H1 (cell line): ENCODE data around the gene PTPRH. TPM values are rescaled to one million over a fixed set of nuclear protein-coding genes. Genes with fewer than 3 reads are reported as not detected.
A peak's percentile ranks its signal among the peaks of the same experiment; 100 is the strongest.

Source experiments
- CTCF ChIA-PET: fragments of 300-600 bp; sonication (Branson Sonifier 250); formaldehyde crosslinking; loops from one replicate; lab custom pipeline; 2021; ENCODE audit not compliant: partially characterized antibody; lab: Charles Lee
- POLR2A ChIA-PET: fragments of 300-600 bp; sonication (Branson Sonifier 250); formaldehyde crosslinking; loops from one replicate; lab custom pipeline; 2021; ENCODE audit warnings: inconsistent platforms; ENCODE audit not compliant: partially characterized antibody; lab: Charles Lee
- DNase-seq, 2 experiments: peaks; one replicate each; pipeline versions ENCODE4 v3.0.0 to v3.0.0-alpha.2; 2010 to 2022; ENCODE audit warnings: low spot score in 2 of 2, low read depth in 1 of 2, mixed read lengths in 1 of 2
- FAIRE-seq: peaks from 2 replicates; lab custom pipeline; 2011; peaks lifted over from hg19 to GRCh38; lab: Jason Lieb, UNC
- H2AFZ ChIP-seq: 2 replicates; pipeline ENCODE4 v1.8.1; 2012; ENCODE audit warnings: low read length, inconsistent platforms
- H2AK5ac ChIP-seq: 2 replicates; pipeline ENCODE4 v1.6.1; 2013; ENCODE audit warnings: low read depth, low read length
- H2BK120ac ChIP-seq: replicated peaks from 2 replicates; pipeline ENCODE3; 2013; ENCODE audit warnings: low read depth, low read length, inconsistent platforms
- H2BK12ac ChIP-seq: 2 replicates; pipeline ENCODE4 v1.6.1; 2013; ENCODE audit warnings: low read depth, low read length
- H2BK15ac ChIP-seq: 2 replicates; pipeline ENCODE4 v1.6.1; 2013; ENCODE audit warnings: low read length
- H2BK20ac ChIP-seq: 2 replicates; pipeline ENCODE4 v1.6.1; 2013; ENCODE audit warnings: low read length
- H2BK5ac ChIP-seq: 2 replicates; pipeline ENCODE4 v1.6.1; 2013; ENCODE audit warnings: low read depth, low read length
- H3K14ac ChIP-seq: 2 replicates; pipeline ENCODE4 v1.6.1; 2013; ENCODE audit warnings: inconsistent platforms; ENCODE audit not compliant: insufficient read length
- H3K18ac ChIP-seq: 2 replicates; pipeline ENCODE4 v1.6.1; 2013; ENCODE audit warnings: low read length; ENCODE audit errors: extremely low read depth
- H3K23ac ChIP-seq: 2 replicates; pipeline ENCODE4 v1.6.1; 2013; ENCODE audit warnings: inconsistent platforms; ENCODE audit not compliant: insufficient read length
- H3K23me2 ChIP-seq: 2 replicates; pipeline ENCODE4 v1.6.1; 2013; ENCODE audit warnings: low read depth, low read length
- H3K27ac ChIP-seq: 2 replicates; pipeline ENCODE4 v1.6.1; 2011; ENCODE audit warnings: low read depth, low read length, inconsistent platforms
- H3K27me3 ChIP-seq, 4 experiments: replicated peaks in 1 of 4; 1 replicate in 1 of 4; 2 replicates in 3 of 4; pipeline versions ENCODE4 v1.6.1 to v1.8.1; 2011 to 2013; ENCODE audit warnings: low read length in 3 of 4, mild to moderate bottlenecking in 3 of 4, inconsistent platforms in 2 of 4, mixed read lengths in 2 of 4, moderate library complexity in 1 of 4; ENCODE audit not compliant: control insufficient read depth in 3 of 4, insufficient read depth in 3 of 4; ENCODE audit errors: extremely low read depth in 1 of 4
- H3K36me3 ChIP-seq, 4 experiments: 2 replicates each; pipeline versions ENCODE4 v1.6.1 to v1.8.1; 2011 to 2013; ENCODE audit warnings: mild to moderate bottlenecking in 4 of 4, low read length in 3 of 4, moderate library complexity in 2 of 4, control low read depth in 1 of 4, inconsistent platforms in 1 of 4; ENCODE audit not compliant: insufficient read depth in 4 of 4, control insufficient read depth in 2 of 4
- H3K4ac ChIP-seq: replicated peaks from 2 replicates; pipeline ENCODE3; 2013; ENCODE audit warnings: low read length, low read depth, mixed read lengths, inconsistent platforms; ENCODE audit not compliant: insufficient read length
- H3K4me1 ChIP-seq, 4 experiments: replicated peaks in 1 of 4; 1 replicate in 1 of 4; 2 replicates in 3 of 4; pipeline versions ENCODE4 v1.6.1 to v1.8.1; 2011 to 2013; ENCODE audit warnings: low read length in 3 of 4, inconsistent platforms in 2 of 4, mixed read lengths in 1 of 4; ENCODE audit not compliant: insufficient read depth in 4 of 4, control insufficient read depth in 3 of 4
- H3K4me2 ChIP-seq, 2 experiments: 2 replicates each; pipeline versions ENCODE4 v1.6.1 to v1.8.1; 2011 to 2013; ENCODE audit warnings: low read depth in 2 of 2, low read length in 2 of 2, control low read depth in 1 of 2, inconsistent platforms in 1 of 2, mild to moderate bottlenecking in 1 of 2; ENCODE audit not compliant: insufficient read depth in 1 of 2
- H3K4me3 ChIP-seq, 4 experiments: fragments of 200-600, 300-600 bp in 1 of 4; sonication (generic), shearing (Covaris generic), sonication (Bioruptor Twin) in 1 of 4; 2 replicates each; pipeline versions ENCODE4 v1.5.1 to v1.8.1; 2011 to 2016; ENCODE audit warnings: low read length in 4 of 4, low read depth in 3 of 4, control low read depth in 2 of 4, inconsistent platforms in 2 of 4, mild to moderate bottlenecking in 2 of 4, mixed read lengths in 1 of 4, moderate library complexity in 1 of 4; ENCODE audit not compliant: insufficient read depth in 2 of 4; ENCODE audit errors: extremely low read depth in 1 of 4
- H3K56ac ChIP-seq: replicated peaks from 2 replicates; pipeline ENCODE3; 2013; ENCODE audit warnings: low read depth, mild to moderate bottlenecking, mixed read lengths, low read length, inconsistent platforms; ENCODE audit not compliant: insufficient read length
- H3K79me1 ChIP-seq: 2 replicates; pipeline ENCODE4 v1.6.1; 2013; ENCODE audit warnings: low read depth, low read length, control low read depth
- H3K79me2 ChIP-seq, 2 experiments: 2 replicates each; pipeline versions ENCODE4 v1.6.1 to v1.8.1; 2012 to 2013; ENCODE audit warnings: low read length in 2 of 2, mild to moderate bottlenecking in 2 of 2, inconsistent platforms in 1 of 2; ENCODE audit not compliant: insufficient read depth in 2 of 2, control insufficient read depth in 1 of 2
- H3K9ac ChIP-seq, 4 experiments: replicated peaks in 1 of 4; 1 replicate in 1 of 4; 2 replicates in 3 of 4; pipeline versions ENCODE4 v1.6.1 to v1.8.1; 2011 to 2013; ENCODE audit warnings: low read depth in 3 of 4, low read length in 3 of 4, control low read depth in 2 of 4, mild to moderate bottlenecking in 2 of 4, moderate library complexity in 2 of 4, inconsistent platforms in 1 of 4; ENCODE audit errors: extremely low read depth in 1 of 4
- H3K9me3 ChIP-seq, 2 experiments: 2 replicates each; pipeline versions ENCODE4 v1.6.1 to v1.8.1; 2012 to 2013; ENCODE audit warnings: mild to moderate bottlenecking in 2 of 2, moderate library complexity in 2 of 2, control low read depth in 1 of 2, inconsistent platforms in 1 of 2, low read depth in 1 of 2, low read length in 1 of 2, mixed read lengths in 1 of 2; ENCODE audit not compliant: insufficient read depth in 2 of 2
- H4K20me1 ChIP-seq, 2 experiments: replicated peaks in 1 of 2; 2 replicates each; pipeline versions ENCODE3 to v1.8.1; 2011 to 2013; ENCODE audit warnings: inconsistent platforms in 2 of 2, low read length in 2 of 2, mild to moderate bottlenecking in 1 of 2; ENCODE audit not compliant: insufficient read depth in 2 of 2, control insufficient read depth in 1 of 2
- H4K5ac ChIP-seq: 2 replicates; pipeline ENCODE4 v1.6.1; 2013; ENCODE audit warnings: low read length, low read depth, mixed read lengths, inconsistent platforms; ENCODE audit not compliant: insufficient read length
- H4K8ac ChIP-seq: 2 replicates; pipeline ENCODE4 v1.8.0; 2013; ENCODE audit warnings: mild to moderate bottlenecking, moderate library complexity, low read length, inconsistent platforms; ENCODE audit not compliant: insufficient read depth; ENCODE audit errors: extremely low read depth
- H4K91ac ChIP-seq: replicated peaks from 2 replicates; pipeline ENCODE3; 2013; ENCODE audit warnings: low read length, mixed read lengths, inconsistent platforms; ENCODE audit not compliant: insufficient read length
- GTF2F1 ChIP-seq: IDR thresholded peaks from 2 replicates; pipeline ENCODE4 v1.6.1; 2012; ENCODE audit warnings: low read depth, low read length, improper control_type of control experiment, borderline replicate concordance
- NANOG ChIP-seq: IDR thresholded peaks from 2 replicates; pipeline ENCODE4 v1.6.1; 2011; ENCODE audit warnings: low read length, low read depth, mild to moderate bottlenecking, inconsistent platforms; ENCODE audit not compliant: insufficient read depth, poor library complexity, severe bottlenecking
- RAD21 ChIP-seq, 2 experiments: IDR thresholded peaks in 1 of 2; conservative IDR thresholded peaks in 1 of 2; 2 replicates each; pipeline ENCODE4 v1.6.1; 2011; ENCODE audit warnings: low read depth in 2 of 2, low read length in 2 of 2, improper control_type of control experiment in 1 of 2, inconsistent platforms in 1 of 2, mild to moderate bottlenecking in 1 of 2, moderate library complexity in 1 of 2
- SRF ChIP-seq: IDR thresholded peaks from 2 replicates; pipeline ENCODE4 v1.6.1; 2011; ENCODE audit warnings: mild to moderate bottlenecking, low read depth, low read length, moderate library complexity
- WGBS, 2 experiments: shearing (Covaris generic) in 1 of 2; methylation state at CpG; one replicate each; pipeline versions ENCODE4 v1.1.6 to v1.1.7; 2013 to 2015; ENCODE audit warnings: low lambda C conversion rate in 2 of 2, mixed read lengths in 2 of 2, inconsistent platforms in 1 of 2, low coverage in 1 of 2, missing lambda C conversion rate in 1 of 2; ENCODE audit not compliant: insufficient replicate concordance in 2 of 2, insufficient coverage in 1 of 2, insufficient read length in 1 of 2; ENCODE audit errors: extremely low coverage in 1 of 2, missing lambda C conversion rate in 1 of 2; 5-methylcytosine and 5-hydroxymethylcytosine counted together
- polyA plus RNA-seq, 7 experiments: library from polyadenylated mRNA; depleted of rRNA in 3 of 7; stranded (reverse) in 5 of 7; unstranded in 2 of 7; fragments of >200 nt in 5 of 7; fragments of 200-250 nt in 2 of 7; gene quantifications; 1 replicate in 5 of 7; 2 replicates in 1 of 7; 4 replicates in 1 of 7; pipeline versions ENCODE4 v1.2.1 to v1.2.3, GENCODE V29; 2011 to 2013; ENCODE audit warnings: missing spikeins in 2 of 7, mixed read lengths in 2 of 7
- total RNA-seq: library from RNA; stranded (reverse); fragmentation: NEBNext Ultra II Directional; extraction: Animal tissue kit (Norgen Biotek cat#: 25700); gene quantifications from 2 replicates; pipeline ENCODE4 v1.2.1, GENCODE V29; 2021
- TF ChIP-seq, protein P1 (sequence below), 3 experiments: IDR thresholded peaks; 1 replicate in 2 of 3; 2 replicates in 1 of 3; pipeline versions ENCODE4 v1.5.1 to v1.6.1; 2011; ENCODE audit warnings: low read length in 3 of 3, mild to moderate bottlenecking in 3 of 3, inconsistent platforms in 2 of 3, low read depth in 1 of 3, moderate library complexity in 1 of 3; ENCODE audit not compliant: insufficient read depth in 1 of 3; ENCODE audit errors: control extremely low read depth in 1 of 3

Gene PTPRH
- total and polyA plus RNA-seq, 2 of the 8 experiments (the other 6 are each of a cell fraction or from before 2014, with no cell fraction given), result 0.30 to 0.39 TPM

DNA sequence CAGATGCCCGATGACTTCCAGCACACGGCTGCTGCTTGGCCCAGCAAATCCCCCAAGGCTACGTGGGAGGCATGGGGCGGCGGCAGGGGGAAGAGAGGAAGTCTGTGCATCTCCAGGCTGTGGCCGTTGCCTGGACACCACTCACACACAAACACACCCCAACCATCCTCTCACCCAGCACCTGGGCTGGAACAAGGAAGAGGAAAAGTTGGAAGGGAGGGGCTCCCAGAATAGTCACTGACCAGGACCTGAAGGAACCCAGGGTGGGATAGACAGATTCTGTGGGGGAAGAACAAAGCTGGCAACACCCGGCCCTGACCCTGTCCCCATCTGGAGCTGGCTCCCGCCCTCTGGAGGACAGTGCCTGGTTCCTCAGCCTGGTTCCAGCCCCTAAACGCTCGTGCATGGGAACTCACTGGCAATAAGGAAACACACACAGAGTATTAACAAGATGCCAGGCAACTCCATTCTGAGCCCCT lies 38.4 kb upstream of the PTPRH start:
- Histone ChIP-seq H3K9me3 (no peaks in the 10 kb centered on the region), H3K79me1 (peaks cover 22% of the 10 kb centered on the region), H3K4me2 (no peak overlapping the region), H3K27me3 (no peaks in the 10 kb centered on the region), H2AK5ac (no peak overlapping the region), H4K20me1 (peaks cover 17 to 39% of the 10 kb centered on the region in 2 experiments), H3K4me3 (no peak overlapping the region), H3K27ac (no peak overlapping the region), H3K56ac (no peak overlapping the region), H3K4me1 (no peaks in the 10 kb centered on the region; a peak in 1 of 7 replicates), H4K5ac (no peak overlapping the region), H3K9ac (no peak overlapping the region), H2BK5ac (peak overlapping the region; percentile 16; the same call in 1 of the 2 replicates), H2BK120ac (no peak overlapping the region), H3K14ac (no peak overlapping the region), H3K36me3 (peaks cover 4 to 23% (median 10%) of the 10 kb centered on the region in 4 experiments; a peak in 5 of 8 replicates), H3K4ac (no peak overlapping the region), H3K23me2 (no peaks in the 10 kb centered on the region), H4K8ac (no peak overlapping the region), H2BK15ac (no peak overlapping the region), H2BK12ac (no peak overlapping the region)
- POLR2A ChIA-PET, result interaction anchor here (1.1 to 1.6 kb wide), 5 partner anchors 11 to 166 kb away, joined by 3 to 5 read pairs (median 3); partner anchors contain the start of genes HSPBP1 and PPP6R1
- DNase-seq (no peak), FAIRE-seq (no peak)
- 93% methylated on average over 10 of the region's 10 CpGs; no CpG with 5 or more reads in 1 of the 2 experiments for WGBS, 2 experiments
- TF ChIP-seq RAD21 (IDR thresholded peaks at IDR 0.05 in 1 of 2, conservative IDR thresholded peaks at IDR 0.05 in 1 of 2; ENCODE audit: low read depth in 2 of 2, low read length in 2 of 2) (0 out of 4 replicates have a peak, but pooled peaks of 1 of the 2 experiments have one; percentile 8), GTF2F1 (no peak), SRF (no peak), NANOG (no peak)
- TF ChIP-seq, protein P1, sequence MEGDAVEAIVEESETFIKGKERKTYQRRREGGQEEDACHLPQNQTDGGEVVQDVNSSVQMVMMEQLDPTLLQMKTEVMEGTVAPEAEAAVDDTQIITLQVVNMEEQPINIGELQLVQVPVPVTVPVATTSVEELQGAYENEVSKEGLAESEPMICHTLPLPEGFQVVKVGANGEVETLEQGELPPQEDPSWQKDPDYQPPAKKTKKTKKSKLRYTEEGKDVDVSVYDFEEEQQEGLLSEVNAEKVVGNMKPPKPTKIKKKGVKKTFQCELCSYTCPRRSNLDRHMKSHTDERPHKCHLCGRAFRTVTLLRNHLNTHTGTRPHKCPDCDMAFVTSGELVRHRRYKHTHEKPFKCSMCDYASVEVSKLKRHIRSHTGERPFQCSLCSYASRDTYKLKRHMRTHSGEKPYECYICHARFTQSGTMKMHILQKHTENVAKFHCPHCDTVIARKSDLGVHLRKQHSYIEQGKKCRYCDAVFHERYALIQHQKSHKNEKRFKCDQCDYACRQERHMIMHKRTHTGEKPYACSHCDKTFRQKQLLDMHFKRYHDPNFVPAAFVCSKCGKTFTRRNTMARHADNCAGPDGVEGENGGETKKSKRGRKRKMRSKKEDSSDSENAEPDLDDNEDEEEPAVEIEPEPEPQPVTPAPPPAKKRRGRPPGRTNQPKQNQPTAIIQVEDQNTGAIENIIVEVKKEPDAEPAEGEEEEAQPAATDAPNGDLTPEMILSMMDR (IDR thresholded peaks at IDR 0.05; ENCODE audit: control extremely low read depth in 1 of 3, insufficient read depth in 1 of 3, low read depth in 1 of 3, low read length in 3 of 3), result peak in 1 of 3 experiments; percentile 19; a peak in 1 of 4 replicates
- TF ChIP-seq, all 59 proteins: peak for 2
- no peak overlapping the region for H4K91ac ChIP-seq
- H3K79me2 ChIP-seq, result peaks cover 5 to 51% of the 10 kb centered on the region in 2 experiments; a peak in 3 of 4 replicates
- CTCF ChIA-PET, result interaction anchor here (0.7 to 1.2 kb wide), 2 partner anchors 9 to 107 kb away, joined by 3 to 5 read pairs; no protein-coding TSS in a partner anchor
- no peak overlapping the region for H2AFZ ChIP-seq
- no peak overlapping the region for H2BK20ac ChIP-seq
- H3K23ac ChIP-seq, result no peak overlapping the region
- H3K18ac ChIP-seq, result no peak overlapping the region
